Stimulated activated CD4-positive, alpha-beta T cell treated with anti-CD3 and anti-CD28 coated beads, TNF-alpha, amount 100 ng/mL, for 1 hour (primary cell): ENCODE data around the gene PTPRD.

ENCODE experiments used
- DNase-seq, 3 donors: peaks; one replicate each; pipeline ENCODE4 v3.0.0-alpha.2; 2020; ENCODE audit warnings: low read depth in 3 of 3, low spot score in 1 of 3

PTPRD gene

DNA sequence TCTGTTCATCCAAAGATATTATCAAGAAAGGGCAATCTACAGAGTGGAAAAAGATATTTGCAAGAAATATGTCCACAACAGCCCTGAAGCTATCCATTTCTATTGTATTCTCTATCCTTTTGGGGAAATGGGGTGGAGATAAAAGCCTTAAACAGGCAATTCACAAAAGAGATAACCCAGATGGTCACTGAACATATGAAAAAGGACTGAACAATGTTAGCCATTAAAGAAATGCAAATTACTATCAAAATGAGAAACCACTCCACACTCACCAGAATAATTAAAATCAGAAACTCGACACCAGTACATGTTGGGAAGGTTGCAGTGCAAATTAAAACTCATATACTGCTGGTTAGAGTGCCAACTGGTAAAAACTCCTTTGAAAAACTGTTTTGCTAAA lies 1858.1 kb downstream of the PTPRD start:
- no peak for DNase-seq

DNA sequence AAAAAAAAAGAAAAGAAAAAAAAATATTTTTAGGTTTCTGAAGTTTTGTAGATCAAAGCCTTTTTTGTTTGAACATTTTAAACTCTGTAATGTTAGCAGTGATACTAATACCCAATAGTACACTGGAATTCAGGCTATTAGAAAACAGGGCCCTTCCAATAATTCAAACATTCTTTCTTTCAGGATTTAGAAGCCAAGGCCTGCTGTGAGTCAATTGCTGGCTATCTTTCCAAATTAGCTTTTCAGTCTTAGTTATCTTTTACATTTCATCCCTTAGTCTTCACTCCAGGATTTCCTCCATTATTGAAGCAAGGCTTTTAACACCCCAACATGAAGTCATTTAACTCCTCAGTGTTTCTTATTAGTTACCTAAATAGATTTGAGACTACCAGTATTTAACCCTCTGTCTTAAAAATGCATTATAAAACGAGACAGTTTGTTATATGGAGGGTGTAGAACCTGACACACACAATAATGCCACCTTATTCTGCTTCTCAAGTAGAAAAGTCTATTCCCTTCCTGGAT lies 1861.3 kb downstream of the PTPRD start:
- DNase-seq, result no peak

DNA sequence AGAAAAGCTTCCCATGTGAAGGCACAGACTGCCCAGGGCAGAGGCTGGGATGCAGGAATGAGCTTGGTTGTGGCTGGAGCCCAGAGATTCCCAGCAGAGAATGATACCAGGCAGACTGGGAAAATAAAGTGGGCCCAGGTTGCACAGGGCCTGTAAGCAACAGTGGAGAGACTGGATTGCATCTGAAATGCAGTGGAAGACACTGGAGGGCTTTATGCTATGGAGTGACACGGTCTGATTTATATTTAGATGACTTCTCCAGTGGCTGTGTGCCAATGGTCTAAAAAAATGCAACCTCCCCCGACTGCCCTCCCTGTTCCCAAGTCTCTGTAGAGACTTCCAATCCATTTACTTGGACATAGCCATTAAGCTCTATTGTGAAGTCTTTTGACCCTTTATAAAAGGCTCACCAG lies 1862.2 kb downstream of the PTPRD start:
- no peak for DNase-seq

DNA sequence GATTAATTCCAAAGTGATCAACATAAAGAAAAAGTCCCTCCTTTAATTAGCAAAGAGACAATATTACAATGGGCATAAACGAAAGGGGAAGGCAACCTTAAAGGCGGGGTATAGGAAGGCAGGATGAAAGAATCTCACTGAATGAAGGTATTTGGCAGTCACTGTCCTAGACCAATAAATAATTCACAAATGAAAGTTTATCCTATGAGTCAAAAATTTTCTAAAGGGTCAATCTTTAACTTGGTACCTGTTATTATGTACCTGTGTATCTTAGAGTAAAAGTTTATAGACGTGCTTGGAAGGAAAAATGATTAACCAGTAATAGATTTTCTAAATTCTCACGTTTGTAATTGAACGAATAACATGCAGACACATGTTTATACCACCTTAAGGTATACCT lies 1867.5 kb downstream of the PTPRD start:
- no peak for DNase-seq

DNA sequence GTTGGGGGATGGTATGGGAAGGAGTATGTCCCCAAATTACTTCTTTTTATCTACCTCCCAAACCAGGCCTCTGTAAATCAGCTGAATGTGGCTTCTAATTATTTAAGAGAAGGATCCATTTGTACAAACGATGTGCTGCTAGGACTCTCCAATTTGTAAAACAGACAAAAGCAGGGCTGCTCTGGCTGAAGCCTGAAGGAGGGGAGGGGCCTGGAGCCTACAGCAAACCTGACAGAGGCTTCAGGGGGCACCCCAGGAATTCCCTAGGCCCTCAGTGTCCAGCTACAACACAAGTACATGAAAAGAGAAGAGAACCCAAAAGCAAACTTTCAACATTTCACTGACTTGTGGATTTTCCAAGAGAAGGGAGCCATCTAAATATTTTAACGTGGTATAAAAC lies 1873.9 kb downstream of the PTPRD start:
- DNase-seq, result no peak

DNA sequence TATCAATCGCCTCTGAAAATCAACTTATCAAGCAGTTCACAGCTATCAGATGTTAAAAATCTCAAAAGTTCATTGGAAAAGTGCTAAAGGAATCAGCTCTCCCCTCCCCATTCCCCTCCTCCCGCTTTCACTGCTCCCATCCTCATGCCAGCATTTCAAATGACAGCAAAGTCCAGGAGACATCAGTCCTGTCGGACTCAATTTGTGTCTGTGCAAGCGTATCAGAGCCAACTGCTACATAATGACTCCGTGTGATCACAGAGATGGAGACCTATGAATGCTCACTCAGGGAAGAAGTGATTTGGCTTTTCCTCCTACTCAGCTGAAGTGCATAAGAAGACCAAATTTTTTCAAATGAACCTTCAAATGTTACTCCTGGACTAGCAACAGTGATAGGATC lies 1876.0 kb downstream of the PTPRD start:
- DNase-seq, result no peak

DNA sequence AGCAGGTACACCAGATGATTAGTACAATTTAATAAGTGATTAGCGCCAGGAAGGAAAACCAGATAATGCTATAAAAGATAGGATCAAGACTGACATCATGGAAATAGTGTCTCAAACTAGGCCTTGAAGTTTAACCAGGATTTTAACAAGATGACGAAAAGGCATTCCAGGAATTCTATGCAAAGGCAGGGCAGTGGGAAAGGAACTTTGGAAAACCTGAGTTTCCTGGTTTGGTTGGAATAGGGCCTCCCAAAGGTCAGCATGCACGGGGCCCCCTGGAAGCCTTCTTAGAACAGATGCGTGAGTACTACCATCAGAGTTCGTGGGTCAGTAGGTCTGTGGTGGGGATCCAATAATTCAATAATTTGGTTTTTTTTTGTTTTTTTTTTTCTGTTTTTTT lies 1878.0 kb downstream of the PTPRD start:
- DNase-seq, result no peak

DNA sequence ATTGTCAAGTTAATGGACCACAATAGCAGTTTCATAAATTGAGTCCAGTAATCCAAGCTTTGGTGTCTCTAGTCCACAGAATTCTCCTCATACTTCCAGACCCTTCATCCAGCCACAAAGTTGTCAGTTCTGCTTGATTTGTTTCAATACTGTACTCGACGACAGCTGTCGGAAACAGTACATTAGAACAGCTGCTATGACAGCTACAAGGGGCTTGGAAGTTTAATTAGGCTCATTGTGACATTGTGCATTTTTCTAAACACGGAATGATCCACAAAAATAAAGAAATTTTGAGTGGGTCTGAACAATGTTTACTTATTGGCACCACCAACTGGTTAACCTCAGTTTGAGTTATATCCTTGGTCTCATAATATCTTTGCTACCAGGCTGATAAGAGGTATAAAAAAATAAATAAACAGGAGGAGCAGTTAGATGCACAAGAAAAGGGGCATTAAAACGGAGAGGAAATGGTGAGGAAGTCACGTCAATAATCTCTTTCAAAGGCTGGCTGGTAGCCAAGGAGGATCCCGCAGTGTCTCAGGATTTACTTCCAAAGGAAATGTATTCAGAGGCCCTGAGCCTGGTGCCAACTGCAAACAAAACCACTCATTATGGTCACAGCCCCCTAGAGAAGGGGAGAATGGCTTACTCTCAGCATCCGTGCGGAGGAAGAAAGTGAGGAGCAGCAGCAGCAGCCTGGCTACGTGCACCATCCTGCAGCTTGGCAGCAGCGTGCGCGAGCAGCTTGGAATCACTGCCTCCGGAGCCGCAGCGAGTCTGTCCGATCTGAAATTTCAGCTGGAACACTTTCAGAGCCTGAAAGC lies 1879.5 kb downstream of the PTPRD start:
- no peak for DNase-seq

DNA sequence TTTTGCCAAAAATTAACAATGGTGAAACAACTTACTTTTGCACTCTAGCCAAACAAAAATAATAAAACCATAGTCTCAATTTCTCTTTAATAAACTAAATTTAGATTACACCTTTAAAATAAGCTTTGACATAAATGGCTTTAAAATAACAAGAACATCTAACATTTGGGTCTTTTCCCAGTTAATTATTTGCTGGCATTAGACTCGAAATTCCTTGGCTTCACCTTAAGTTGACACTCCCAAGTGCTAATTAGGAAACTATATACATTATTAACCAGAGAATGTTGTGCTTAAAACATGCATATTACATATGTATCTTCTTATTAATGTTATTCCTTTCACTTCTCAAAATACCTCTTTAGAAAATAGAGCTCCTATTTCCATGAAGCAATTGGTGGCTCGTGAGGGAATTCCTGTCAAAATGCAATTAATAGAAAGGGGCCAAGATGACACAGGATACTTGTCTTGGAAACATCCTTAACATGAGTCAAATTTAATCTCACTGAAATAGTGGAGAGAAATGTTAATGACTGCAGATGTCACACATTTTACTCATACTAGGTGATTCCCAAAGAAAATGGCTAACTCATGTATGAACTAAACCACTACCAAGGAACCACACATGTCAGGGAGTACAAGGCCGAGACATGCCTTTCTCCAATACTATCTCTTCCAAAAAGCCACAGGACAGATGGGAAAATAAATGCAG lies 1880.3 kb downstream of the PTPRD start:
- DNase-seq, result no peak

DNA sequence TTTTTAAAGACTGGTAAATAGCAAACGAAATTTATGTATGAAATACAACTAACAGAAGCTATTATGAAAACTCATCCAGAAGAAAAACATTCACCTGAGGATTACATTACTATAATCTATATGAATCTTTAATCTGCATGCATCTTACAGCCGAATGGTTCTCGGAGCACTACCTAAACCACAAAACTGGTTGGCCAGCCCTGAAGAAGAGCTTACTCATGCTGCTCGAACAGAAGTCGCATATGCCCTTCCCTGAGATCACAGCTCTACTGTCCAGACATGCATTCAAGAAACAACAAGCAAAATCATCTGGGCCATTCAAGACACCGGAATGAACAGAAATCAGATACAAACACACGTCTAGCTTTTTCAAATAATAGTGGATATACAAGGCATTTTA lies 1882.2 kb downstream of the PTPRD start:
- DNase-seq, result no peak

DNA sequence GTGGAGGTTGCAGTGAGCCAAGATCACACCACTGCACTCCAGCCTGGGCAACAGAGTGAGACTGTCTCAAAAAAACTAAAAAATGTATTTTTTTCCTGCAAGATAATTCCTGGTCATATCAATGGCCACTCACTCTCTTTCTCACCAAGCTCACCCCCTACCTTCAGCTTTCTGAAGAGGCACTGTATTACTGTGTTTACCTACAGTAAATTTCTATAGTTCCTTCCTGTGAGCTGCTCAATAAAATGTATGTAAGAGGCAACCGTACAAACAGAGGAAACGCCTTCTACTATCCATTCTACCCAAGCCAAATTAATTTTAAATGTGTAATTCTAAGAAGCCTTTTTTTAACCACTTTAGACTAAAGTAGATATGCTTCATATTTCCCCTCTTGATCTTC lies 1883.9 kb downstream of the PTPRD start:
- DNase-seq, result no peak

DNA sequence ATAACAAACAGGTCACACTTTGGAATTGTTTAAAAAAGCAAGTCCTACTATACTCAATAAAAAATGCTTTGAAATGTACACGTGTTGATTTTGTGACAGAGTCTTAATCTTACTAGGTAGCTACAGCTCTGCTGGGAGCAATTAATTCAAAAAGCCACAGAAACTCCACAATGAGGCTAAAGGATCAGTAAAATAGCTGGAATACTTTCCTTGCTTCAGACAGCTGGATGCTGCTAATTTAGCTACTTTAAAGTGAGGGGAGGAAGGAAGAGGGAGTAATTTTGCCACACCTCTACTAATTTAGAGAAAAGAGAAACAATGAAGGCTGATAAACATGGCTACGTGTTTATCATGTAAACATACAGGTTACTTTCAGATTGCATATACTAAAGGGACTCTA lies 1885.6 kb downstream of the PTPRD start:
- no peak for DNase-seq

DNA sequence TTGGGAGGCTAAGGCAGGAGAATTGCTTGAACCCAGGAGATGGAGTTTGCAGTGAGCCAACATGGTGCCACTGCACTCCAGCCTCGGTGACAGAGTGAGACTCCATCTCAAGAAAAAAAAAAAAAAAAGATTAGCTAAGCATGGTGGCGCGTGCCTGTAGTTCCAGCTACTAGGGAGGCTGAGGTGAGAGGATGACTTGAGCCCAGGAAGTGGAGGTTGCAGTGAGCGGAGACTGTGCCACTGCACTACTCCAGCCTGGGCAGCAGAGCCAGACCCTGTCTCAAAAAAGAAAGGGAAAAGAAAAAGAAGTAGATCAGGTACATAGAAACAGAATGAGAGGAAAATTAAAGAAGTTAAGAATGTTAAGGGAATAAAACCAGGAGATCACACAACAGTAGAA lies 1886.1 kb downstream of the PTPRD start:
- DNase-seq, result no peak

DNA sequence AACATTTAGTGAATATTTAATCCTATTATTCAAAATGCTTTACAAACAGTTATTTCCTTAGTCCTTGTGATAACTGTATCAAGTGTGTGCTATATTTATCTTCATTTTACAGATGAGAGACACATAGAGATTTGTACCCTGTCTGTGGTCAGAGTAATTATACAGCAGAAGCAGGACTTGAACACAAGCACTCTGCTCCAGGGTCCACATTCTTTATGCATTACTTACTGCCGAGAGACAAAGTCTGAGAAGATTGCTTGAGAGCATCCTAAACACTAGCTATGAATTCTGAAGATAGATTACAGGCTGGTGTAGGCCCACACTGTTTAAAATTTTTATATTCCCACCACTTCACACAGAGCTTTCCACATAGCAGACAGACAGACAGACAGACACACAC lies 1887.2 kb downstream of the PTPRD start:
- no peak for DNase-seq

DNA sequence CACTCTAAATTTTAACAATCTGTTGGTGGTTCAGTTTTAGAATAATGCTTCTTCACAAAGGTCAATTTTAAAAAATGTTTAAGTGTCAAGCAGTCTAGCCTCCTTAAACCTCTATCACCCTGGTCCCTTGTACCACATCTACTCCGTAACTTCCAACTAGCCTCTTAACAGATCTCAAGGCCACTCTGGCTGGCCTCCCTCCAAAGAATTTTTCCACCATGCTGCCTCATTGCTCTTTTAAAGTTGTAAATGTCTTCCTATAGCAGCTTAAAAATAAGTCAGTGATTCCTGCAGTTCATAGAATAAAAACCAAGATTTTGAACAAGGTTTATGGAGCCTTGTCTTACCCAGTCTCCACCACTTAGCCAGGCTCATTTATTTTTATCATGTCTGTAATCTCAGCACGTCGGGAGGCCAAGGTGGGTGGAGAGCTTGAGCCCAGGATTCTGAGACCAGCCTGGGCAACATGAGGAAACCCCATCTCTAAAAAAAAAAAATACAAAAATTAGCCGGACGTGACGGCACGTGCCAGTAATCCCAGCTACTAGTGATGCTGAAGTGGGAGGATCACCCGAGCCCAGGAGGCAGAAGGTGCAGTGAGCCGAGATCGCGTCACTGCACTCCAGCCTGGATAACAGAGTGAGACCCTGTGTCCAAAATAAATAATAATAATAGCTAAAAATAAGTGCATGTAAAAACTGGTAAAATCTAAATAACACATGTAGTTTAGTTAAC lies 1888.4 kb downstream of the PTPRD start:
- DNase-seq, result no peak

DNA sequence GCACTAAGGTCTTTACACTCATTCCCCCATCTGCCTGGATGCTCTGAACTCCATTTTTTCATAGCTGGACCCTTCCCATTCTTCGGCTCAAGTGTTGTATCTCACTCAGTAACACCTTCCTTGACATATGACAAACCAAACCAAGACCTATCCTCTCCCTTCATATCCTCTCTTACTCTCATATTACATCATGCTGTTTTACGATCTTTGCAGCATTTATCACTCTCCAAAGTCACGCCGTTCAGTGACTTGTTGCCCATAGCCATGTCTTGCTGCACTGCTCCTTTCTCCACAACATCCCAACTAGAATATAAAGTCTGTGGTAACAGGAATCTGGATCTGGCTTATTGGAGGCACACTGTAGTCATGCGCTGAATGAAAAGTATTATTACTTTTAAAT lies 1889.6 kb downstream of the PTPRD start:
- DNase-seq, result no peak

DNA sequence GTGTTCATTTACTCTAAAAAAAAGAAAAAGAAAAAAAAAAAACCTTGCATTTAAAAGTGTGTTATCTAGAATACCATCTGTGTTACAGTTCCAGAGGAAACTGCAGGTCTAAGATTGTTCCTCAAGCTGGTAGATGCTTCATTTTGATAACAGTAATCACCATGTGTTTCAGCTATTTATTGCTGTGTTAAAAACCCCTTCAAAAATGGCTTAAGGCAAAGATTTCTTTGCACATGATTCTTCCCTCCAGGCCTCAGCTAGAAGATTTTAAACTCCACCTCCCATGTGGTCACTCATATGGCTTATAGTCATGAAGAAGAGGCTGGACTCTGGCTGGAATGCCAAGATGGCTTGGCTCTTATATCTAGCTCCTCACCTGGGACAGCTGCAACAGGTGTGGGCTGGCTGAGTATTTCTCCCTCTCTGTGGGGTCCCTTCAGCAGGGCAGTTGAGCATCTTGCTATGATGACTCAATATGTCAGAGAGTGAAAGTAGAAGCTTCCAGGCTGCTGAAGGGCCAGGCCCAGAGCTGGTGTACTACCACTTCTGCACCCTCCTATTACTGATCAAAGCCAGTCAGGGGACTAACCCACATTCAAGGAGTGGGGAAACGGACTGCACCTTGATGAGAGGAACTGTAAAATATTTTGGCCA lies 1892.8 kb downstream of the PTPRD start:
- no peak for DNase-seq

DNA sequence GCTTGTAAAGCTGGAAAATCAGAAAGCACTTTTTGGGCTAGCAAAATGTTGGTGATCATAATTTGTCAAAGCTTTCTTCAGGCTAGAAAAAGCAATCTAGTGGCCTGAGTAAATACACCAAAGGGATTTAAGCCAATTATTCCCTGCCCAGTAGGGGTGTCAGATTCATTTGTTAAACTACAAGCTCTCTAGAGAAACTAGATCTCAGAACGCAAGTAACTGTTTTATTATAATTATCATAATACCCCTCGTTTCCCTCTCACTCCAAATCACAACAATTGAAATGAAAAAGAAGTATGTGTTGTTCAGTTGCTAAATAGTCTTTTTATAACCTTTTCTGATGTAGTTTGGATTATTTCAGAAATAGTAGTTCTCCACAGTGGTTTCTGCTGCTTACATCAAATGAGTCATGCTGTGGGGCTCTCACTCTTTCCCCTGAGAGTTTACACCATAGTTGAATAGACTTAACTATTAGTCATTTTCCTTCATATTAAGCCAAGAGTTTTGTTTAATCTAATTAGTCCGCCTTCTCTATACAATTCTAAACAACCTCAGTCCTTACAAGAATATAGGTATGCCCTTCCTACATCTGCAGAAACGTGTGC lies 1894.6 kb downstream of the PTPRD start:
- no peak for DNase-seq

DNA sequence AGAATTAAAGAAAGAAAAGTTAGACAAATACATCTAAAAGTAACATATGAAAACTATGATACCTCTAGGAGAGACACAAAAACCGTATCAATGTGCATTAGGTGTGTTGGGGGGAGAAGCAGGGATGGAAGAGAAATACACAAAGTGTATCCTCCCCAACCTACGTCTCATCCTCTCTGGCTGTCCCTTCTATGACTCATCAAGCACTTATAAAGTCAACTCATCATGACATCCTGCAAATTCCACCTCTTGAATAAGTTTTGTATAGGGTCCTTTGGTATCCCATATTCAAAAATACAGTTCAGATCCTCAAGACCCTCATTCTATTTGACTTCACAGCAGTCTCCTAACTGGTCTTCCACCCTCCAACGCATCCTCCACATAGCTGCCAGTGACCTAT lies 1895.7 kb downstream of the PTPRD start:
- DNase-seq, result no peak

DNA sequence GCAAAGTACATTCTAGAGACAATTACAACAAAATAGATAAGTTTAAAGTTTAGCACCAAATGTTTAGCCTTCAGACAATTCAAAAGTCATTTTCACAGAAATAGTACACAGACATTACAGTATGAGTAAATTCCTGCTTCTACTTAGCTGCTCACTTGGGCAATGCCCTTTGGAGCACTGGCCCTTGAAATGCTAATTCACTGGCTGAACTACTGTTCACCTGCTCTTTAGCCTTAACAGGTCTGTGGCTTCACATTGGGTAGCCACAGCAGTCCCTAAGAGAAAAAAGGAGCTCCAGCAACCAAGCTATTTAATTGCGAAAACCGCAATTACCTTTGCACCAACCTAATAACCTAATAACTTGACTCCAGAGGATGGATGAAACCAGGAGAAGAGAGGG lies 1897.0 kb downstream of the PTPRD start:
- DNase-seq, result no peak

DNA sequence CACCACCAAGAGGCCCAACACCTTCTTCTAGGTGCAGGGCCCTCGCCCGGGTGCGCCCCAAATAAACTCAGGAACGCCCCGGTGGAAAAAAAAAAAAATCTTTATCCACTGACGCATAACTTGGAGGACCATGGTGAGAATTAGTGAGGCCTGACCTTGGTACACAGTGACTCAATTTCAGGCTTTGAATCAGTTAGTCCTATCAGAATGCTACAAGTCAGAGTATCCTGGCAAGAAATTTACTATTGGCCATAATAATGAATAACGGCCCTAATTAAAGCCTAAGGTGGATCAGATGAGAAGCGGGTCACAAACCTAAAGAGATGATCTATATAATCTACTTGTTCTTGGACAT lies 1899.0 kb downstream of the PTPRD start:
- no peak for DNase-seq
